GM19452 (cell line): ENCODE results near the gene CCNH.
A peak's percentile ranks its signal among the peaks of the same experiment; 100 is the strongest.

Experiments used
- ATAC-seq: cut with Tn5 transposase; IDR thresholded peaks from one replicate; pipeline ENCODE4 v1.9.1; 2021; ENCODE audit not compliant: unreplicated experiment

Gene CCNH

GRCh38 chr5:87412630-87413342 is at the start of gene CCNH:
Gene CCNH, minus strand, starts transcription at chr5:87412930. Its CDS starts 136 bp downstream, at chr5:87412794.
- ATAC-seq, result peak; percentile 97

- ATAC-seq, result no peak
Observed at GRCh38 chr5:87457706-87458105, 45.0 kb upstream of the CCNH start.

GRCh38 chr5:87453801-87454200 is 41.1 kb upstream of the CCNH start:
- ATAC-seq, result no peak

- no peak for ATAC-seq
Observed at GRCh38 chr5:87452837-87453236, 40.1 kb upstream of the CCNH start.

GRCh38 chr5:87442419-87442818 is 29.7 kb upstream of the CCNH start:
- no peak for ATAC-seq

- ATAC-seq, result no peak
Observed at GRCh38 chr5:87438231-87438630, 25.5 kb upstream of the CCNH start.

- no peak for ATAC-seq
Observed at GRCh38 chr5:87437724-87438123, 25.0 kb upstream of the CCNH start.

- ATAC-seq, result no peak
Observed at GRCh38 chr5:87435144-87435694, 22.5 kb upstream of the CCNH start.

- no peak for ATAC-seq
Observed at GRCh38 chr5:87434461-87434860, 21.7 kb upstream of the CCNH start.

GRCh38 chr5:87433945-87434344 is 21.2 kb upstream of the CCNH start:
- no peak for ATAC-seq

- no peak for ATAC-seq
Observed at GRCh38 chr5:87432460-87432859, 19.7 kb upstream of the CCNH start.

GRCh38 chr5:87430863-87431457 is 18.2 kb upstream of the CCNH start:
- ATAC-seq, result no peak

GRCh38 chr5:87423755-87424154 is 11.0 kb upstream of the CCNH start:
- ATAC-seq, result no peak

- ATAC-seq, result no peak
Observed at GRCh38 chr5:87421307-87421706, 8.6 kb upstream of the CCNH start.

- ATAC-seq, result no peak
Observed at GRCh38 chr5:87418506-87418905, 5.8 kb upstream of the CCNH start.

GRCh38 chr5:87413343-87413645 is 564 bp upstream of the CCNH start:
- no peak for ATAC-seq

- peak; percentile 27 for ATAC-seq
Observed at GRCh38 chr5:87411973-87412629, 629 bp downstream of the CCNH start.

- ATAC-seq, result no peak
Observed at GRCh38 chr5:87411586-87411972, 1.2 kb downstream of the CCNH start.

- no peak for ATAC-seq
Observed at GRCh38 chr5:87410931-87411330, 1.8 kb downstream of the CCNH start.

GRCh38 chr5:87408204-87408603 is 4.5 kb downstream of the CCNH start:
- no peak for ATAC-seq

- no peak for ATAC-seq
Observed at GRCh38 chr5:87405472-87406155, 7.1 kb downstream of the CCNH start.

GRCh38 chr5:87404359-87404758 is 8.4 kb downstream of the CCNH start:
- ATAC-seq, result no peak
